Measurements from ENCODE around the gene NDST1. TPM values are rescaled to one million over a fixed set of nuclear protein-coding genes. Genes with fewer than 3 reads are reported as not detected.

Gene NDST1
- total RNA-seq, 1 experiment from 2014 or later: 33.1 TPM

DNA sequence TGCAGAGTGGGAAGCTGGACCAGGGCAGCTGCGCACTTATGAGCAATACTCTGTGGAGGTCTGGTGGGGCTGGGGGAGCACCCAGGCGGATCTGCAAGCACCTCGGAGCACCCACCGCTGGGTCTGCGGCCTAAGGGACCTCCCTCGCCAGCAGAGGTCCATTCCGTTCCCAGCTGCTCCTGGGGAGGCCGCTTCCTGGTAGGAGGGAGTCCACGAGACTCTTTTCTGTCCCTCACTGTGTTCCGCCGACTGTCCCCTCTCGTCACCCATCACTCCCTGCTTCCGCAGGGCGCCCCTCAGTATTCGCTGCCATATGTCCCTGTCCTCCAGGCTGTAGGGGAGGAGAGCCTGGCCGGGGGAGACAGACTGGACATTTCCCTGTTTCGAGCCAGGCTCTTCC lies 45.5 kb downstream of the NDST1 start:
- BruUV-seq (replicated peaks): no TSS peak
- Histone ChIP-seq H3K27me3 (ENCODE audit: insufficient read depth, low read length) (no peaks in the 10 kb centered on the region), H3K9me3 (ENCODE audit: control insufficient read depth in 1 of 2, insufficient read depth in 1 of 2, low read depth in 1 of 2, low read length in 2 of 2) (no peaks in the 10 kb centered on the region), H3K27ac (ENCODE audit: low read depth, low read length) (no peak overlapping the region), H3K4me1 (ENCODE audit: control insufficient read depth in 1 of 2, insufficient read depth in 2 of 2, low read length in 2 of 2) (no peaks in the 10 kb centered on the region), H3K79me2 (ENCODE audit: insufficient read depth, low read length) (no peaks in the 10 kb centered on the region), H3K36me3 (ENCODE audit: control insufficient read depth in 1 of 2, insufficient read depth in 2 of 2, low read length in 2 of 2) (peaks cover 0 to 10% of the 10 kb centered on the region in 2 experiments; a peak in 2 of 4 replicates), H4K20me1 (ENCODE audit: insufficient read depth) (no peaks in the 10 kb centered on the region), H3K4me2 (ENCODE audit: low read length) (no peak overlapping the region), H3K4me3 (replicated peaks in 1 of 2; ENCODE audit: low read depth in 1 of 2, low read length in 2 of 2) (no peak overlapping the region), H3K9me2 (ENCODE audit: insufficient read depth) (no peaks in the 10 kb centered on the region), H3K9ac (ENCODE audit: low read length) (no peak overlapping the region), H2AFZ (ENCODE audit: low read depth, low read length, poor library complexity, severe bottlenecking) (no peak overlapping the region)
- TF ChIP-seq, protein P1, sequence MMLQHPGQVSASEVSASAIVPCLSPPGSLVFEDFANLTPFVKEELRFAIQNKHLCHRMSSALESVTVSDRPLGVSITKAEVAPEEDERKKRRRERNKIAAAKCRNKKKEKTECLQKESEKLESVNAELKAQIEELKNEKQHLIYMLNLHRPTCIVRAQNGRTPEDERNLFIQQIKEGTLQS (IDR thresholded peaks at IDR 0.05): no peak
- ChIA-PET POLR2A (no interaction called here), RAD21 (ENCODE audit: low non-redundant PET in 1 of 2, low total read pairs in 2 of 2, uncharacterized antibody in 2 of 2, unreplicated experiment in 2 of 2) (no interaction called here), CTCF (interaction anchor here (1.2 kb wide), 1 partner anchor 94 kb away, joined by 3 read pairs; no protein-coding TSS in a partner anchor)
- ATAC-seq: no peak
- intact Hi-C loops (cut with micrococcal nuclease): no loop called here
- DNase-seq (ENCODE audit: low read depth, low spot score): no peak

DNA sequence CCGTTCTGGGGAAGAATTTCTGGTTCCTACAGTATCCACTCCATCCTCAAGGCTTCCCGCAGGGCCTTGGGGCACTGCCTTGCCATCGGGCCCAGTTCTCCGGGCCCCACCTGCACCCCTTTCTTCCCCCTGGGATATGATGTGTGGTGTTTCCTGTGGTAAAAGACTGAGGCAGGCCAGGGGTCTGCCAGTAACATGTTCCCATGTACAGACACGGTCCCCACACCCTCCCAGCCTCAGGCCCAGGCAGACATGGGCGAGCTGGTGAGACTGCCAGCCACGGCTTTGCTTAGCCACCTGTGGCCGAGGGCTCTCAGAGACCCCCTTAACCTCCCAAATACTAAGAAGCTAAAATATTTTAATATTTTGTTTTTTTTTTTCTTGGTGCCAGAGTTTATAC lies 46.0 kb downstream of the NDST1 start:
- Histone ChIP-seq H2AFZ (ENCODE audit: low read depth, low read length, poor library complexity, severe bottlenecking) (no peak overlapping the region), H3K9me2 (ENCODE audit: insufficient read depth) (no peaks in the 10 kb centered on the region), H3K9ac (ENCODE audit: low read length) (no peak overlapping the region), H3K4me2 (ENCODE audit: low read length) (no peak overlapping the region), H3K27me3 (ENCODE audit: insufficient read depth, low read length) (no peaks in the 10 kb centered on the region), H3K36me3 (ENCODE audit: control insufficient read depth in 1 of 2, insufficient read depth in 2 of 2, low read length in 2 of 2) (peaks cover 0 to 10% of the 10 kb centered on the region in 2 experiments; a peak in 2 of 4 replicates), H3K4me3 (replicated peaks in 1 of 2; ENCODE audit: low read depth in 1 of 2, low read length in 2 of 2) (no peak overlapping the region), H4K20me1 (ENCODE audit: insufficient read depth) (no peaks in the 10 kb centered on the region), H3K27ac (ENCODE audit: low read depth, low read length) (no peak overlapping the region), H3K4me1 (ENCODE audit: control insufficient read depth in 1 of 2, insufficient read depth in 2 of 2, low read length in 2 of 2) (no peaks in the 10 kb centered on the region), H3K9me3 (ENCODE audit: control insufficient read depth in 1 of 2, insufficient read depth in 1 of 2, low read depth in 1 of 2, low read length in 2 of 2) (no peaks in the 10 kb centered on the region), H3K79me2 (ENCODE audit: insufficient read depth, low read length) (no peaks in the 10 kb centered on the region)
- CTCF ChIA-PET: interaction anchor here (1.2 kb wide), 1 partner anchor 95 kb away, joined by 3 read pairs; no protein-coding TSS in a partner anchor
- no peak for ATAC-seq
- POLR2A ChIA-PET: no interaction called here
- BruUV-seq (replicated peaks): no TSS peak
- no peak for TF ChIP-seq RAD21 (IDR thresholded peaks at IDR 0.05; ENCODE audit: low read depth)
- TF ChIP-seq SRF (IDR thresholded peaks at IDR 0.05; ENCODE audit: low read depth): no peak
- TF ChIP-seq FOSL1 (IDR thresholded peaks at IDR 0.05; ENCODE audit: low read depth): no peak
- TF ChIP-seq, protein P2, sequence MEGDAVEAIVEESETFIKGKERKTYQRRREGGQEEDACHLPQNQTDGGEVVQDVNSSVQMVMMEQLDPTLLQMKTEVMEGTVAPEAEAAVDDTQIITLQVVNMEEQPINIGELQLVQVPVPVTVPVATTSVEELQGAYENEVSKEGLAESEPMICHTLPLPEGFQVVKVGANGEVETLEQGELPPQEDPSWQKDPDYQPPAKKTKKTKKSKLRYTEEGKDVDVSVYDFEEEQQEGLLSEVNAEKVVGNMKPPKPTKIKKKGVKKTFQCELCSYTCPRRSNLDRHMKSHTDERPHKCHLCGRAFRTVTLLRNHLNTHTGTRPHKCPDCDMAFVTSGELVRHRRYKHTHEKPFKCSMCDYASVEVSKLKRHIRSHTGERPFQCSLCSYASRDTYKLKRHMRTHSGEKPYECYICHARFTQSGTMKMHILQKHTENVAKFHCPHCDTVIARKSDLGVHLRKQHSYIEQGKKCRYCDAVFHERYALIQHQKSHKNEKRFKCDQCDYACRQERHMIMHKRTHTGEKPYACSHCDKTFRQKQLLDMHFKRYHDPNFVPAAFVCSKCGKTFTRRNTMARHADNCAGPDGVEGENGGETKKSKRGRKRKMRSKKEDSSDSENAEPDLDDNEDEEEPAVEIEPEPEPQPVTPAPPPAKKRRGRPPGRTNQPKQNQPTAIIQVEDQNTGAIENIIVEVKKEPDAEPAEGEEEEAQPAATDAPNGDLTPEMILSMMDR (IDR thresholded peaks at IDR 0.05 in 2 of 3, conservative IDR thresholded peaks at IDR 0.05 in 1 of 3; ENCODE audit: borderline replicate concordance in 1 of 3, insufficient read depth in 1 of 3, low read depth in 2 of 3, low read length in 2 of 3): no peak
- no peak for TF ChIP-seq ZFX (IDR thresholded peaks at IDR 0.05)
- TF ChIP-seq EGR1 (IDR thresholded peaks at IDR 0.05; ENCODE audit: low read depth): no peak
- TF ChIP-seq CEBPB (IDR thresholded peaks at IDR 0.05; ENCODE audit: low read depth): no peak
- no peak for TF ChIP-seq CBX3 (IDR thresholded peaks at IDR 0.05; ENCODE audit: low read depth)
- RAD21 ChIA-PET (ENCODE audit: low non-redundant PET in 1 of 2, low total read pairs in 2 of 2, uncharacterized antibody in 2 of 2, unreplicated experiment in 2 of 2): interaction anchor here in 1 of 2 experiments (0.5 kb wide), 1 partner anchor 23 kb away, joined by 3 read pairs; no protein-coding TSS in a partner anchor
- intact Hi-C loops (cut with micrococcal nuclease): no loop called here
- DNase-seq (ENCODE audit: low read depth, low spot score): no peak
